C1 segment of cervical spinal cord (tissue), 14 donors: ENCODE results near the gene BATF3.
A peak's percentile ranks its signal among the peaks of the same experiment; 100 is the strongest.

Experiments used
- DNase-seq, 14 donors: peaks; one replicate each; lab custom pipeline; 2025; lab: John Stamatoyannopoulos, UW

BATF3 gene

GRCh38 chr1:212703991-212704564 is 4.4 kb upstream of the BATF3 start:
- DNase-seq = no peak

GRCh38 chr1:212702672-212703071 is 3.0 kb upstream of the BATF3 start:
- DNase-seq = no peak

- DNase-seq = no peak
Measured at GRCh38 chr1:212701910-212702309, 2.3 kb upstream of the BATF3 start.

DNA sequence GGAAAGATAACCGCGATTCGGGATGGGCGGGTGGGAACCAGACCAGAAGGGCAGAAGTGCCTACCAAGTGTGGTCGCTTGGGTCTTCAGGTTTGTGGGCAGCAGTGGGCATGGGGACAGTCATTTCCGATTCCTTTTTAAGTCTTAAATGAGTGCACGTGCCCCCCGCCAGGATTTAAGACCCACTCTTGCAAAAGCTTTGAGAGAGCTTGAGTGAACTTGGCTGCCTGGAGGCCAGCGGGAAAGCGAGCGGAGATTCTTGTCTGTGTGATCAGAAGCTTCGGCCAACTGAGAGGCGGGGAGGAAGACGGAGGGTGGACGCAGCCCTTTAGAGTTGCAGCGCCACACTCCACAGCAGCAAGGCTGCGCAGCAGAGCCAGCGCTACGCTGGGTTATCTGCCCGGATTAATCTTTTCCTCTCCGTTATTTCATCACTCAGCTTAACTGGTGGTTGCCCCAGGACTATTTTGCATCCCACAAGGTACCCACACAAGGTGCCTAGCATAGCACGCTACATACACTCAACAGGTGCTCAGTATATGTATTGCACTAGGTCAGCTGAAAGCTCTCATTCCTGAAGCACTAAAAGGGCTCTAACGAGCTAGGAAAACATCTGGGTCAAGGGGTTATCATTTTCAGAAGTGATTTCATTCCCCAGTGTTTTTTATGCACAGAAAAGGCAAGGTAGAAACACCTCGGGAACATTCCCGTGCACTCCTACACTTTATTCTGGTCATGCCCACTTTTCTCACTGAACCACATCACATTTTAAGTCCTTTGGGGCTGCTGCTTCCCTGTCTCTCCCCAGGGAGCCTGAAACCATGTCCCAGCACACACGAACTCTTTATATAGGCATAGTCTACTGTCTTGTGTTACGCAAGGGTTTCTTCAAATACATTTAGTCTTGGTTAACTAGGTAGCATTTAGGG is 1.5 kb upstream of the BATF3 start:
- DNase-seq = peak in 6 of 14 donors; percentile 12 to 50 (median 33)

DNA sequence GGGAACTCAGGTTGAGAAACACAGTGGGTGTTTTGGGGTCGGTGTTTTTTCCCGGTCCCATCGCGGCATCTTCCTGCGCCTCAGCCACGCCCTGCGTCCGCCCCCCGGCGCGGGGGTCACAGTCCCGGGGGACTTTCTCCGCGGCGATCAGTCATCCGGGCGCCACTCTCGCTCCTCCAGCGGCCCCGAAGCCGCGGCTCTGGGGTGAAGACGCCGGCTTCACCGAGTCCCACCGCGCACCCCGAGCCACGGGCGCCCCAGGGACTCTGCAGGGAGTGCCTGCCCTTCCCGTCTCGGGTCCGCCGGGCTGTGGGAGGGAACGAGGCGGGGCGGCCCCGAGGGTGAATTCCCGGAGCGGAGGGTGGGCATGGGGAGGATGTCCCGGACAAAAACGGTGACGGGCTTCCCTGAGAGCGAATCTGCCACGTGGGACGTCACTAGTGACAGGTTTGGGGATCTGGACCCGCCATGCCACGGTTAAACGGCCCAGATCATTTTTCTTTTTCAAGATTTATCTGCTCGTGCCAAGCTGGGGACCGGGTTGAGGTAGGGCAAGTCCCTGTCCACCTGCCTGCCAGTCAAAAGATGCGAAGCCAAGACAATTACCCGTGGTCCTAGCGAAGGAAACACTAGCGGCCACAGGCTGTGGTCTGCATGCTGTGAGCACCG is 717 bp upstream of the BATF3 start:
- peak in 3 of 14 donors; percentile 10 to 63 (median 39) for DNase-seq

DNA sequence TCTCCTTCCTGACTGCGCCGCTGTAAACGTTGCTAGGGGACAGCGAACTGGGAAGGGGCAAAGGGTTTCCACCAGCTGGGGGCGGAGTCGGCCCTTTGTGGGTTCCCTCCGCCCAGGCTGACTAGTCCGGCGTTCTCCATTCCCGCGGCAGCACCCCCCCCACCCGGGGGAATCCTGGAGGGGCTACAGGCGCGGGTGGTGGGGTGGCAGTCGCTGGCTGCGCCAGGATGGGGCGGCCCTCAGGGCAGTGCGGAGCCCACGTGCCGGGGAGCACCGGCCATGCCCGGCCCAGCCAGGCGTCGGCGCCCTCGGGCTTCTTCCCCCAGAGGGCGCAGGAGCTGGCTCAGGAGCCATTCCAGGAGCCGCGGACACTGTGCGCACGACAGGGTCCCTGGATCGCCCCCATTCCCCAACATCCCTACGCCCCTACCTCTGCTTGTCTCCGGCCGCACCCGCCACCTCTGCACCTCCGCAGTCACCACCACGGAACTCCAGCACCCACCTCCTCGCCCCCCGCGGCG is 476 bp downstream of the BATF3 start:
- DNase-seq = peak in 4 of 14 donors; percentile 6 to 61 (median 34)

- no peak for DNase-seq
Measured at GRCh38 chr1:212698467-212699103, 1.1 kb downstream of the BATF3 start.

DNA sequence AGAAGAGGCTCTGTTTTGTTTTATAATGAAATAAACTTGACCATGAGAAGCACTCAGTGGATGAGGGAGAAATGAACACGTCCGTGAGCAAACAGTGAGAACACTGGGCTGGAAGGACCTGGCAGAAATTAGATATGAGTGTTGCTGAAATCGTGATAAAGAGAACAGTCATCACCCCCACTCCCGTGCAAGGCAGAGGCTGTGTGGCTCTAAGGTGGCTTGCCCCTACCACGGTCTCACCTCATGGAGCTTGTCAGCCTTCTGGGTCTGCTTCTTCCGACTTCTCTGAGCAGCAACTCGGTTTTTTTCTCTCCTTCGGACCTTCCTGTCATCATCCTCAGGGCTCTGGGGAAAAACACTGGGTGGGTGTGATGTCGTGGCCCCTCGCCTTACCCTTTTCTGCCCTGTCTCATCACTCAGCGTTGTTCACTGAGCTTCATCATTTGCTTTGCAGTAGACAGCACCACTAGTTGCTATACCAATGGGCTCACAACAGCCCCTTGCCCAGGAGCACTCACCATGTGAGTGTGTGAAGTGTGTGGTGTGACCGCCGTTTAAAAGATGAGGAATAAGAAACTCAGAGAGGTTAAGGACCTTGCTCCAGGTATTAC is 2.8 kb downstream of the BATF3 start:
- DNase-seq = no peak

DNA sequence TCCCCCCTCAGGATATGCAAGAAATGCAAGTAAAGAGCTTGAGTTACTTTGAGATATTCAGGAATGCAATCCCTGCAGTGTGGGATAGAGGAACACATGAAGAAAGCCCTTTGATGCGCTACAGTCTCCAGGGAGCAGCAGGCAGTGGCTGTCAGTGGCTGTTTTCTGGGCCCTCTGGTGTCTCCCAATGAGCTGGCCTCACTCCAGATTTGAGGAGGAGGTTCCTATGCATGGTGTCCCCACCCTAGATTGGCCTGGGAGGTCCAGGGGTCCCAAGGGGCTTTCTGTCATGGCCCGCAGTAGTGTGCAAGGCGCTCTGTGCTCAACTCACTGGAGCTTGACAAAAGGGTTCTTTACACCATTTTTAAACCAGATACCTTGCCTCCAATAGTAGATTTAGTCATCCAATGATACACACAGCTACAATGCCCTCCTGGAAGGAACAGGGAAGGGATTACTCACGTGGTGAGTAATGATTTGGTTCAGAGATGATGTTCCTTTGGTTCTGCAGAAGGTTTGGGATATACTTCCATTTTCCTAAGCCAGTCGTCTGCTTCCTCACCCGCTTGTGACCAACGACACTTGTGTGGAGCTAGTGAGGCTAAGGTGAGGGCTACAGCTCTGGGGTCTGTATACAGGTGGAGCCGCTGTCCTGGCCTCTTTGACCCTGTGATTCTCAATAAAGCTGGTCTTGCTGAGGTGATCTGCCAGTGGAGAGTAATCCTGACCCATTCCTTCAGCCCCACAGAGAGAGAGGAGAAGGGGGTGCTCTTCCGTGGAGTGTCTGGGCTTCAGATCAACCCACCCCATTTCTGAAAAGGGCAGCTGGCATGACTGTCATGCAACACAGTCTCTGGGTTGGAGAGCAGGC is 6.6 kb downstream of the BATF3 start:
- no peak for DNase-seq

DNA sequence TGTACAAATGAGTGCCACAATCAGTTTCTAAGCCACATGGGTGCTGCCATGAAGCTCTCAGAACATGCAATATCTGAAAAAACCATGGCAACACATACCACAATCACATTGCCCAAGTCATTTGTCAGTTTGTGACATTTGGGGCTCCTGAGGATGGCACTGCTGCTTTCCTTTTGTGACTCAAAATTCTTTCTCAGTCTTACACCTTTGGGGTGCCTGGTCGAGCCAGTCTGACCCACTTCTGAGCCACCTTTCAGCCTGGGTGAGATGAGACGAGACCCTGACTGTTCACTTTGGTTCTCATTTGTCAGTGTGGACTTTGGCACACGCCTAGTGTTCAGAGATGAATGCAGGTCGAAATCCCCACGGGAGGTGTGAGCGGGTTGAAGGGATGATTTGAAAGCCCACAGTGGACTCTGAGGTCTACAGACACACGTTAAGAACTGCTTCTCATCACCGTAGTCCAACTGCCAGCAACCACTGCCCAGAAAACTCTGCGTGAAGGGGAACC is 8.0 kb downstream of the BATF3 start:
- no peak for DNase-seq

GRCh38 chr1:212690816-212691403 is 8.7 kb downstream of the BATF3 start:
- DNase-seq = no peak

DNA sequence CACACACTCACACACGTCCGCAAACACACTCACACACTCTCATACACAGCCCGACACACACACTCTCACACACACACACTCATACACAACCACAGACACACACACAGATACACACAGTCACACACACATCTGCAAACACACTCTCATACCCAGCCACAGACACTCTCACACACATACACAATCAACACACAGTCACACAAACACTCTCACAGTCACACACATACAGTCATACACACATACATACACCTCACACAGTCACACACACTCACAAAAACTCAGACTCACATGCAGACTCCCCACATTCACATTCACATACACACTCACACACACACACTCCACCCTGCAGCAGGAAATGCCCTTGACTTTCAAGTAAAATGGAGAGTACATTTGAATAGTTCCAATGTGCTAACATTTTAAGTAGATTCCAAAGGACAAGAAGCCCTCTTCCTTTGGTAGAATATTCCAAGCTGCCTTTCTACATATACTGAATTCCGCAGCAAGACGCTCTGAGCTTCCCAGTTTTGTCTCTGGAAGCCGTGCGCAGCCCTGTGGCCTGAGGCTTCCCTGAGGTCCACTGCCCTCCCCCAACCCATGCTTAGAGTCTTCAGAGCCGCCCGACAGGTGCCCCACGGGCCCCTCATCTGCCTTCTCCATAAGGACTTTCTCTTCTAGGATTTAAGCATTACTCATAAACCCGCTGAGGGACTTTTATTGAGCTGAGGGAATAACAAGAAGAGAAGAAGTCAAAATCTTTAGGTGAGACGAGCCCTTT is 9.7 kb downstream of the BATF3 start:
- no peak for DNase-seq

DNA sequence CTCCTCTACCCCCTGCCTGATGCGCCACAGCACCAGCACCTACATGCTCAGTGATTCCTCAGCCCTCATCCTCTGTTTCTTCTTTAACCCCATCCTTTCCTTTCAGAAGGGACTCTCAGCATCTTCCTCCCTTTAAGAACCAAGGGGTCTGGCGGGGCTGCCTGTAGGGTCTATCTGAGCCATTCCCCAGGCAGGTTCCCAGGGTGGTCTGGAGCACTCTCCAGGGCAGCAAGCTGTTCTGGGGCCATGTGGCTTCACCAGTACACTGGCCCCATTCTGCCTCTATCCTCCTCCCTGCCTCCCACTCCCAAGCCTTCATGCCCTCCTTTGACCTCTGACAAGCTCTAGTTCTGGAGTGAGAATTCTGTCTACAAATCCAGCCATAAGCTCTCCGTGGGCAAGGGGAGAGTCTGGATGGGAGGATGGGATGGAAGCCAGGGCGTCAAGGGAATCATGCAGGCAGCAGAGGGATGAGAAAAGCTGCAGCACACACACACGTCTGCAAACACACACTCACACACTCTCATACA is 10.4 kb downstream of the BATF3 start:
- DNase-seq = no peak

DNA sequence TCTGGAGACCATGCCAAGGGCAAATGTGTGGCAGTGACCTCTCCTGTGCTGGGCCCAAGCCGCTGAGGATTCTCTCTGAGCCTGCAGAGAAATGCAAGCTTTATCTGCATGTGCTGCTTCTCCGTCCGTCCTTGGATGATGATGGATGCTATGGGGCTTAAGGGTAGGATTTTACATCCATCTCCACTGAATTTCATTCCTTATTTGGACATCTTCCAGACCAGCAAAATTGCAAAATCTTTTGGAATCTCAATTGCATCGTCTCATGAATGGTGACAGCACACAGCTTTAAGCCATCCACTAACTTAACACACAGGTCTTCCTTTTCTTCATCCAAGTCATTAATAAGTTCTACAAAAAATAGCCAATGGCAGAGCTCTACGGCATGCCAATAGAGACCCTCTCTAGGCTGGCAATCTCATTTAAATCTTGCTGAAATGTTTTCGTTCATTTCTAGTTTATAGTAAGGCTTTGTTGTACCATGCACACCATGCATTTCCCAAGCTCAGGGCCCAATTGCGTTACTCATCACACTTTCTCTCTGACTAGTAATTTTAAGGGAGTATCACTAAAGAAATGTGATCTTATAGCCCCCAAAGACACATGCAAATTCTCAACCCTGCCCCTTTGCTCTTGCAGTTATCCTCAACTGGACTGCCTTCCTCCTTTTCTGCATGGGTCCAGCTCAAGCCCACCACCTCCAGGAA is 11.1 kb downstream of the BATF3 start:
- DNase-seq = no peak

GRCh38 chr1:212687811-212688210 is 11.8 kb downstream of the BATF3 start:
- no peak for DNase-seq

DNA sequence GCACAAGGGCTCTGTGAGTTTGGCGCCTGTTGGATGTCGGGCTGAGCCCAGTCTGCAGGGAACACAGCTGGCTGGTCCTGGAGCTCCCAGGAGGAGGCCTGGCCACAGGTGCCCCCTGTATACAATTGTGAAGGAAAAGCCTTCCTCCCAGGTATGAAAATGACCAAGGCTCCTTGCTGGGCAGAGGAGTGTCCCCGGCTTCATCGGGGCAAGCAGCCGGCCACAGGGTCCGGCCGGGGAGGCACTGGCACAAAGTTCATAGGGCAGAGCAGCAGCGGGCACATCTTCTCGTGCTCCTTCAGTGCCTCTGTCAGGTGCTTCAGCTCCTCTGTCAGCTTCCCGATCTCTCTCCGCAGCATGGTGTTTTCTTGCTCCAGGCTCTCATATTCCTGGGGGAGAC is 13.0 kb downstream of the BATF3 start:
- DNase-seq = no peak

DNA sequence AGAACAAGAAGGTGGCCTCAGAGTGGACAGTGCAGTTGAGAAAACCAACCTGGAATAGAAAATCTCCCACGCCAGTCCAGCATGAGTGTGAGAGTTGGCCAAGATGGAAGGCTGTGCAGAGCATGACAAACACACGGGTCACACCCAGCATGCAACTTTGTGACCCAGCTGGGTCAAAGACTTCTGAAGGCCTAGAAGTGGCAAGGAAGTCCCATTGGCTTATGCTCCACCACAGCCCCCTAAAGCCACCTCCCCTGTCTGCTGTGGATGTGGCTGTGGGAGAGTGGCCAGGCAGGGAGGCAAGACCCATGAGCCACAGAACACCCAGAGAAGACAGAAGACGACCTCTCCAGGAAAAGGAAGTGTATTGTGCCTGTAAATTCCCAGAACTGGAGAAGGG is 13.6 kb downstream of the BATF3 start:
- DNase-seq = no peak

- no peak for DNase-seq
Measured at GRCh38 chr1:212685429-212685828, 14.2 kb downstream of the BATF3 start.
